GM12865 (cell line): ENCODE data around the gene DOK7.

Experiments
- DNase-seq: peaks from one replicate; pipeline ENCODE4 v3.0.0; 2010; ENCODE audit warnings: low read depth
- H3K4me3 ChIP-seq: 2 replicates; pipeline ENCODE4 v1.5.1; 2011; ENCODE audit warnings: mild to moderate bottlenecking, low read depth, low read length, control low read depth
- TF ChIP-seq, protein P1 (sequence below): IDR thresholded peaks from 2 replicates; pipeline ENCODE4 v1.5.1; 2011; ENCODE audit warnings: low read length, control low read depth, low read depth, inconsistent platforms; ENCODE audit not compliant: insufficient read depth; ENCODE audit errors: missing control alignments

Gene DOK7

DNA sequence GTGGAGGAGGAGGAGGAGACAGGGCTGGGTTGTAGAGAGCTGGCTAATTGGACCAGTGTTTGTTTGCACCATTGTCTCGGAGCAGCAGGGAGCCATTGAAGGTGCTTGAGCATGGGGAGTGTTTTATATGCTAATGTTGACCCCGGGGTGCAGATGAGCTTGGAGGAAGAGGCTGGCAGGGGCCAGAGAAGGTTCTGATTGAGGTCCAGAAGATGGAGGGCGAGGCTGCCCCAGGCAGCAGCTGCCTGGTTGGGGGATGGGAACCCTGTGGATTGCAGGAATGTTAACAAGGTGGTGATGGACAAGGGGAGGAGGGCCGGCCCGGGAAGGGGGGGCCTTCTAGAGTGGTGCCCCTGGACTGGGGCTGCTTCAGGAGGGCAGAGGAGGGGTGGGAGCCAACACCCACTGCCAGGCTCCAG, 18.0 kb downstream of the DOK7 start:
- no peak overlapping the region for H3K4me3 ChIP-seq
- TF ChIP-seq, protein P1, sequence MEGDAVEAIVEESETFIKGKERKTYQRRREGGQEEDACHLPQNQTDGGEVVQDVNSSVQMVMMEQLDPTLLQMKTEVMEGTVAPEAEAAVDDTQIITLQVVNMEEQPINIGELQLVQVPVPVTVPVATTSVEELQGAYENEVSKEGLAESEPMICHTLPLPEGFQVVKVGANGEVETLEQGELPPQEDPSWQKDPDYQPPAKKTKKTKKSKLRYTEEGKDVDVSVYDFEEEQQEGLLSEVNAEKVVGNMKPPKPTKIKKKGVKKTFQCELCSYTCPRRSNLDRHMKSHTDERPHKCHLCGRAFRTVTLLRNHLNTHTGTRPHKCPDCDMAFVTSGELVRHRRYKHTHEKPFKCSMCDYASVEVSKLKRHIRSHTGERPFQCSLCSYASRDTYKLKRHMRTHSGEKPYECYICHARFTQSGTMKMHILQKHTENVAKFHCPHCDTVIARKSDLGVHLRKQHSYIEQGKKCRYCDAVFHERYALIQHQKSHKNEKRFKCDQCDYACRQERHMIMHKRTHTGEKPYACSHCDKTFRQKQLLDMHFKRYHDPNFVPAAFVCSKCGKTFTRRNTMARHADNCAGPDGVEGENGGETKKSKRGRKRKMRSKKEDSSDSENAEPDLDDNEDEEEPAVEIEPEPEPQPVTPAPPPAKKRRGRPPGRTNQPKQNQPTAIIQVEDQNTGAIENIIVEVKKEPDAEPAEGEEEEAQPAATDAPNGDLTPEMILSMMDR, result no peak
- DNase-seq, result no peak

DNA sequence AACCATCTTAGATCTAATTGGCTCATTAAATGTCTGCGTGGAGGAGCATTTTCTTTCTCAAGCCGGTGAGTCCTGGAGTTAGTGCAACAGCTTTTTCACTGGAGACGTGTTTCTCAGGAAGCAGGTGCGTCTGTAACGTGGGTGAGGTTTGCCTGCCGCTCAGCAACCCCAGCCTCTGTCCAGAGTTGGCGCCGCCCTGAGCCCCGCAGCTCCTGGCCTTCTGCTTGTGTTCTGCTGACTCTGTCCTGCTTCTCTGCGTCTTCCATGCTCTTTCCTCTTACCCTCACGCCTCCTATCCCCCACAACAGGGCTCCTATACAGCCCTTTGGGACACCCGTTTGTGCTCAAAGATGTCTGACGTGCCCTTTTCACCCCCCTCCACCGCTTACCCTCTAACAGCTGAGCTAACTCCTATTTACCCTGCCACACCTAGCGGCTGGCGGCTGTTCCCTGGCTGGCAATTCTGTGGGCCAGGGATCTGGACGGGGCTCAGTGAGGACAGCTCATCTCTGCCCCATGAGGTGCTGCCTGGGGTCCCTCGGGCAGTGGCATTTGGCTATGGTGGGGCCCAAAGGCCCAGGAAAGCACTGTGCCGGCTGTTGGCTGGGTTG, 18.8 kb downstream of the DOK7 start:
- no peak for DNase-seq
- H3K4me3 ChIP-seq, result no peak overlapping the region
- TF ChIP-seq, protein P1, result no peak

DNA sequence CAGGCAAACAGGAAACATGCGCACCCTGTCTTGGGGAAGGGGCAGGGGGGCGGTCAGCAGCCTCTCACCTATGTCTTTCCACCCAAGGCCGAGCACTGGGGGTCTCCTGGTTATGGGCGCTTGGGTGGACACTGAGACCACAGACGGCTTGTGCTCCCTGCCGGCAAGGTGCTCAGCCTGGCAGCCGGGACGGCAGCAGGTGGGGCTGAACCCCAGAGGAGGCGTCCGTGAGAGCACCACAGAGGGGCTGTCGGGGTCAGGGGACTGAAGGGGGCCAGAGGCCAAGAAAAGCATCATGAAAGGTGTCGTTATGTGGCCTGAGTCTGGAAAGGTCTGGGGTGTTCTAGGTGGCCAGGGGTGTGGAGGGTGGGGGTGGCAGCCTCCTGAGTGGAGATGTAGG, 19.6 kb downstream of the DOK7 start:
- no peak overlapping the region for H3K4me3 ChIP-seq
- TF ChIP-seq, protein P1, result no peak
- DNase-seq, result no peak

DNA sequence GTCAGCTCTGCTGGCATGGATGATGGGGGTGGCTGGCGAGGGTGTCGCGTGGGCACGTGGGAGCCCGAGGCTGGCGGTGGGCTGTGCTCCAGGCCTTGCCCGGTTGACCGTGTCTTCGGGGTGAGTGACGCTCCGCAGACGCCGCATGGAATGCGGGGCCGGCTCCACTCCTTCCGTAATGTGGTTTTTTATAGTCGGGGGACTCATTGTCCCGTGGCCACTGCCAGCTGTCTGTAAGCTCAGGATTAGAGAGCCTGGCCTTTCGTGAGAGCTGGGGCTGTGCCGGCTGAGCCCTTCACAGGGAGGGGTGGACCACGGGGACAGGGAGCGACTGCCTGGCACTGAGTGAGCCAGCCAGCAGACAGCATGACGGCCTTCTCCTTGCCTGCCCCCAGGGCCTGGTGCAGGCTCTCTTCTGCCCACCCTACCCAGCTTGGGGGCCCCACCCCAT, 20.4 kb downstream of the DOK7 start:
- no peak overlapping the region for H3K4me3 ChIP-seq
- no peak for DNase-seq
- TF ChIP-seq, protein P1, result no peak

DNA sequence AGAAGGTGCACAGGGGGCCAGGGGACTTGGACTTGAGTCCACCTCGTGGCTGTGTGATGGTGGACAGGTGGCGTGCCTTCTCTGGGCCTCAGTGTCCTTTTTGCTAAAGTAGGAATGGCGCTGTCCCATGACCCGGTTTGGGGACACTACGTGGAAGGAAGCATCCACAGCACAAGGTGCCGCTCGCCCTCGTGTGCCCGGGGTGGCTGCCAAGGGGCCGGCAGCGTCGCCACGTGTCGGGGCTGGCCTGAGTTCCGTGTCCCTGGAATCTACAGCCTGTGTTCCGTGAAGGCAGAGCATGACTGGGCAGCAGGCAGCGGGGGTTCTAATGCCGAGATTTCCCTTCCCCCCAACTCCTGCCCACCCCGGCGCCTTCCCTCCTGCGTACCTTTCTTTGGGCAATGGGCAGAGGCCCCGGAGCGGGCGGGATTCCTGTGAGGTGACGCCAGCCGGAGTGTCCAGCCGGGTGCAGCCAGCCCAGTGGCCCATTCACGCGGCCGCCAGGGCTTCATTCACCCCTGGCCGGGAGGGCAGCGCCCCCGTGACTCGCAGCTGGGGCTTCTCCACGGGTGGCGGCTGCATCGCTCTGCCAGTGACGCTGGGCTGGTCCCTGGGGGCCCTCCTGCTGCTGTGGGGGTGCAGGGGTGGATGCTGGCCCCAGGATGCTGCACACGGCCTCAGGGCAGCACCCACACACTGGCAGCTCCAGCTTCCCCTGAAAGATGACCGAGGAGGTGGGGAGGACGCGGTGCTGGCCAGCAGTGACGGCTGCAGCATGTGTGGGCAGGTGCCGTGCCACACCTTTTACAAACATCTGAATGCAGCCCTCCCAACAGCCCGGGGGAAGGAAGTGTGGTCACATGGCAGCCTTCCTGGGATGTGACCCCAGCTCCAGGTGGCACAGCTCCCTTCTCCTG, 21.2 kb downstream of the DOK7 start:
- TF ChIP-seq, protein P1, result no peak
- no peak for DNase-seq
- no peak overlapping the region for H3K4me3 ChIP-seq

DNA sequence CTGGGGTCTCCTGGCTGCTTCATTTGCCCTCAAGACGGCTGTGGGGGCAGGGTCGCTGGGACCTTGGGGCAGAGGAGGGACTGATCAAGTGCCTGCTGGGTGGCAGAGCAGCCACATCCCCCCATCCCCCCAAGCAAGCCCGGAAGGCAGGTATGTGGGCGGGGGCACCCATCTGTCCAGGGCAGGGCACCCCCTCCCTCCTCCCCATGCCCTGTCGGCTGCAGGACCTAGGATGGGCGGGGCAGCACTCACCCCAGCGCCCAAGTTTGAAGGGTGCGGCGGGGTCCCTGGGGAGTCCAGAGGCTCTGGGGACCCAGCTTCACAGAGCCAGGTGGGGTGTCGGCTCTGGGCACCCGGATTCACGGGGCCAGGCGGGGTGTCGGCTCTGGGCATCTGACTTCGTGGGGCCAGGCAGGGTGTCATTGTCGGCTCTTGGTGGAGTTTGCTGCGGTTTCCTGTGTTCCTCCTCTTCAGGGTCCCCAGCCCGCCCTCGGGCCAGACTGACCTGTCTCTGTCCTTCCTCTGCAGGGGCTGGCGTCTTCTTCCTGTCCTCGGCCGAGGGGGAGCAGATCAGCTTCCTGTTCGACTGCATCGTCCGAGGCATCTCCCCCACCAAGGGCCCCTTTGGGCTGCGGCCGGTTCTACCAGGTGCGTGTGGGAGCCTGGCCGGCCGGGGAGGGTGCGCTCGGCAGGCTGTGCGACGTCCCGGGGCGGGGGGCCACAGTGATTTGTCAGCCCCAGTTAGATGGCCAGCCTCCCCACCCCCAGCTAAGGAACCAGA, 22.1 kb downstream of the DOK7 start:
- no peak overlapping the region for H3K4me3 ChIP-seq
- DNase-seq, result peak; percentile 32
- TF ChIP-seq, protein P1, result no peak
